Left lung (tissue), 10 donors: ENCODE data around the gene MARK4. TPM values are rescaled to one million over a fixed set of nuclear protein-coding genes. Genes with fewer than 3 reads are reported as not detected.

Experiments used
- ATAC-seq: fragments of 200-7000 bp; cut with Tn5 transposase; one replicate; pipeline ENCODE4 v1.9.1; 2020; ENCODE audit warnings: moderate library complexity
- DNase-seq, 4 donors: peaks; one replicate each; pipeline ENCODE4 v3.0.0-alpha.2; 2013 to 2020
- H3K27ac ChIP-seq, 2 donors: fragments of 200-600 bp; sonication (generic) in 1 of 2; one replicate each; pipeline versions ENCODE4 v1.5.0 to v1.8.0; 2020 to 2021
- H3K27me3 ChIP-seq, 2 donors: fragments of 200-600 bp; sonication (generic) in 1 of 2; one replicate each; pipeline versions ENCODE4 v1.5.0 to v1.8.0; 2020 to 2021
- H3K36me3 ChIP-seq, 2 donors: fragments of 200-600 bp; sonication (generic) in 1 of 2; one replicate each; pipeline versions ENCODE4 v1.5.0 to v1.8.0; 2020 to 2021
- H3K4me1 ChIP-seq, 2 donors: fragments of 200-600 bp; one replicate each; pipeline ENCODE4 v1.8.0; 2021
- H3K4me3 ChIP-seq, 2 donors: fragments of 200-600 bp; sonication (generic) in 1 of 2; one replicate each; pipeline versions ENCODE4 v1.5.0 to v1.8.0; 2020 to 2021; ENCODE audit warnings: mild to moderate bottlenecking in 1 of 2
- H3K9me3 ChIP-seq, 2 donors: fragments of 200-600 bp; sonication (generic) in 1 of 2; one replicate each; pipeline versions ENCODE4 v1.5.0 to v1.8.0; 2020 to 2021
- CTCF ChIP-seq, 2 donors: fragments of 200-600 bp; sonication (generic) in 1 of 2; IDR thresholded peaks; one replicate each; pipeline versions ENCODE4 v1.5.0 to v1.8.0; 2021; ENCODE audit warnings: antibody characterized with exemption in 2 of 2
- intact Hi-C, 2 donors: fragments of 100-400 bp; cut with DNase I; formaldehyde crosslinking; loops; one replicate each; pipeline versions ENCODE4 v1.11.2 to v1.14.2; 2022
- polyA plus RNA-seq, 6 donors: library from polyadenylated mRNA; unstranded; fragments of 120-200 nt; gene quantifications; one replicate each; pipeline ENCODE4 v1.2.1, GENCODE V29; 2013; ENCODE audit not compliant: insufficient read length in 6 of 6
- total RNA-seq, 2 donors: library from RNA; stranded (reverse); fragmentation: NEBNext Ultra II Directional; extraction: Animal tissue kit (Norgen Biotek cat#: 25700); gene quantifications; one replicate each; pipeline ENCODE4 v1.2.1, GENCODE V29; 2021
- donor health status: DM: no; HTN: yes; CAD: no.
- donor health status: DM: no; HTN: no; CAD: no.

Gene MARK4
- total and polyA plus RNA-seq, 8 donors = 24.6 to 46.4 (median 37.5) TPM

- Histone ChIP-seq H3K27me3 (no peaks in the 10 kb centered on the region), H3K36me3 (peaks cover 0 to 70% of the 10 kb centered on the region in 2 donors), H3K27ac (no peak overlapping the region), H3K9me3 (no peaks in the 10 kb centered on the region), H3K4me1 (no peaks in the 10 kb centered on the region), H3K4me3 (no peak overlapping the region)
- no peak for TF ChIP-seq CTCF (IDR thresholded peaks at IDR 0.05)
- no peak for DNase-seq
- no peak for ATAC-seq
- intact Hi-C loops = no loop called here
Observed at GRCh38 chr19:45297674-45298073, 46.6 kb downstream of the MARK4 start.

- intact Hi-C loops = no loop called here
- H3K4me1 ChIP-seq = no peaks in the 10 kb centered on the region
- no peak for TF ChIP-seq CTCF (IDR thresholded peaks at IDR 0.05)
- ATAC-seq (no peak), DNase-seq (no peak)
- no peak overlapping the region for H3K4me3 ChIP-seq
- no peaks in the 10 kb centered on the region for H3K27me3 ChIP-seq
- peaks cover 0 to 73% of the 10 kb centered on the region in 2 donors for H3K36me3 ChIP-seq
- no peak overlapping the region for H3K27ac ChIP-seq
- H3K9me3 ChIP-seq = no peaks in the 10 kb centered on the region
Observed at GRCh38 chr19:45298264-45298663, 47.2 kb downstream of the MARK4 start.

GRCh38 chr19:45299719-45300118, 48.6 kb downstream of the MARK4 start:
- intact Hi-C loops = no loop called here
- Histone ChIP-seq H3K4me1 (no peaks in the 10 kb centered on the region), H3K9me3 (no peaks in the 10 kb centered on the region), H3K4me3 (no peak overlapping the region), H3K36me3 (peaks cover 0 to 67% of the 10 kb centered on the region in 2 donors), H3K27ac (no peak overlapping the region), H3K27me3 (no peaks in the 10 kb centered on the region)
- TF ChIP-seq CTCF (IDR thresholded peaks at IDR 0.05) = no peak
- DNase-seq = no peak
- no peak for ATAC-seq

- Histone ChIP-seq H3K27ac (no peak overlapping the region), H3K36me3 (peaks cover 0 to 44% of the 10 kb centered on the region in 2 donors), H3K4me1 (no peaks in the 10 kb centered on the region), H3K9me3 (no peaks in the 10 kb centered on the region), H3K27me3 (no peaks in the 10 kb centered on the region), H3K4me3 (no peak overlapping the region)
- intact Hi-C loops = no loop called here
- ATAC-seq (no peak), DNase-seq (no peak)
- no peak for TF ChIP-seq CTCF (IDR thresholded peaks at IDR 0.05)
Observed at GRCh38 chr19:45302416-45302815, 51.3 kb downstream of the MARK4 start.

- Histone ChIP-seq H3K4me1 (no peaks in the 10 kb centered on the region), H3K36me3 (peaks cover 0 to 37% of the 10 kb centered on the region in 2 donors), H3K4me3 (no peak overlapping the region), H3K27ac (no peak overlapping the region), H3K27me3 (peaks cover 0 to 4% of the 10 kb centered on the region in 2 donors), H3K9me3 (no peaks in the 10 kb centered on the region)
- no peak for TF ChIP-seq CTCF (IDR thresholded peaks at IDR 0.05)
- ATAC-seq (no peak), DNase-seq (no peak)
- intact Hi-C loops = no loop called here
Observed at GRCh38 chr19:45303269-45304060, 52.4 kb downstream of the MARK4 start.
